Measurements from ENCODE around the gene THBS1. TPM values are rescaled to one million over a fixed set of nuclear protein-coding genes. Genes with fewer than 3 reads are reported as not detected.
A peak's percentile ranks its signal among the peaks of the same experiment; 100 is the strongest.

Gene THBS1
- total and polyA plus RNA-seq, 3 experiments from 2014 or later = 0.72 to 6.9 (median 6.6) TPM

DNA sequence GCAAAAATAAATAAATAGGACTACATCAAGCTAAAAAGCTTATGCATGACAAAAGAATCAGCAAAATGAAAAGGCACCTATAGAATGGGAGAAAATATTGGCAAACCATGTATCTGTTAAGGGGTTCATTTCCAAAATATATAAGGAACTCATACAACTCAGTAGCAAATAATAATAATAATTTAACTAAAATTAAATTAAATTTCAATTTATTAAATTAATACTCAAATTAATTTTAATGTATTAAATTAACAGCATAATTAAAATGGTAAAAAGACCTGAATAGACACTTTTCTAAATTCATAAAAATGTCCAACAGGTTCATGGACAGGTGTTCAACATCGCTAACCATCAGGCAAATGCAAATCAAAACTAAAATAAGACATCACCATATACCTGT, 34.0 kb upstream of the THBS1 start:
- Histone ChIP-seq H3K4me3 (ENCODE audit: low read length) (no peak overlapping the region), H3K9me3 (ENCODE audit: low read length) (no peaks in the 10 kb centered on the region), H3K4me1 (ENCODE audit: insufficient read depth, low read length) (no peaks in the 10 kb centered on the region), H3K27me3 (ENCODE audit: insufficient read depth, low read length, poor library complexity, severe bottlenecking) (no peaks in the 10 kb centered on the region), H3K27ac (ENCODE audit: low read depth, low read length) (no peak overlapping the region), H3K36me3 (ENCODE audit: insufficient read depth, low read length) (no peaks in the 10 kb centered on the region)
- Mint-ChIP-seq H3K27me3 (peaks cover 5 to 33% of the 10 kb centered on the region in 2 donors), H3K4me3 (no peak overlapping the region), H3K36me3 (peaks cover 0 to 7% (median 1%) of the 10 kb centered on the region in 3 donors), H3K9me3 (peaks cover 8 to 19% (median 15%) of the 10 kb centered on the region in 5 donors), H3K4me1 (no peaks in the 10 kb centered on the region), H3K27ac (no peak overlapping the region)
- ChIA-PET POLR2A (no interaction called here), CTCF (no interaction called here)
- DNase-seq = no peak

DNA sequence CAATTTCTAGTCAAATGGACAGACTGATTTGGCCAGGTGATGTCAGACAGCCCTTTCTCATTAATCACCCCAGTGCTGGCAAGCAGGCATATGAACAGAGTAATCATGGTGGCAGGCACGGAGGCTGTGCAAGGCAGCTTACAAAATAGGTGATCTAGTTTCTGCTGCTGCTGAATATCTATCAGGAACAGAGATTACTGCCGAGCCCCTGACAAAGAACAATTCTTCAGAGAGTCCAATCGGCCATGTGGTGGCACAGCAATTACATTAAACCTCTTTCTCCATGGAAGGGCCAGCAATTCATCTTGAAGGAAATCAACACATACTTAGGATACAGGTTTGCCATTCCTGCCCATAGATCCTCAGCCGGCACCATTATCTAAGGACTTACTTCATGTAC, 32.3 kb upstream of the THBS1 start:
- H3K27me3 Mint-ChIP-seq = peaks cover 5 to 31% of the 10 kb centered on the region in 2 donors
- peaks cover 0 to 7% (median 1%) of the 10 kb centered on the region in 3 donors for H3K36me3 Mint-ChIP-seq
- no peaks in the 10 kb centered on the region for H3K4me1 Mint-ChIP-seq
- no peaks in the 10 kb centered on the region for H3K4me1 ChIP-seq (ENCODE audit: insufficient read depth, low read length)
- no peak overlapping the region for H3K27ac Mint-ChIP-seq
- no peaks in the 10 kb centered on the region for H3K27me3 ChIP-seq (ENCODE audit: insufficient read depth, low read length, poor library complexity, severe bottlenecking)
- H3K4me3 ChIP-seq (ENCODE audit: low read length) = no peak overlapping the region
- ChIA-PET POLR2A (no interaction called here), CTCF (no interaction called here)
- DNase-seq = no peak
- no peak overlapping the region for H3K4me3 Mint-ChIP-seq
- no peaks in the 10 kb centered on the region for H3K36me3 ChIP-seq (ENCODE audit: insufficient read depth, low read length)
- no peaks in the 10 kb centered on the region for H3K9me3 ChIP-seq (ENCODE audit: low read length)
- H3K9me3 Mint-ChIP-seq = peaks cover 8 to 16% (median 14%) of the 10 kb centered on the region in 5 donors
- no peak overlapping the region for H3K27ac ChIP-seq (ENCODE audit: low read depth, low read length)

DNA sequence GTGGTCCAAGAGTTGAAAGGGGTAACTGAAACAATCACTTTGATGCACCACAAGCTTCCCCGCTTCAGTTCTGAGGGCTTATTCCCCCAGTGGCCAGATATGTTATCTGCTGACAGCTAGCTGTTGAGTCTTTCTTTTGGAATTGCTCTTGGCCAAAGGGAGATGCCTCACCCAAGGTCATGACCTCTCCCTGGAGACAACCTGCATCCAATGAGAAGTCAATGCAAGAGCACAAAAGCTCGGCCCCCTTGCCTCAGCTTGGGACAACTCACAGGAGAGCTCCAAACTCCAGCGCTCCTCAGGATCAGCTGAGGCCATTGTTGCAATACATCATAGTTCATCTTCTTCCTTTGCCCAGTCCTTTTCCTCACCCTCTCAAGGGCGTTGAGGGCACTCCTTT, 31.0 kb upstream of the THBS1 start:
- Histone ChIP-seq H3K27ac (ENCODE audit: low read depth, low read length) (no peak overlapping the region), H3K4me1 (ENCODE audit: insufficient read depth, low read length) (no peaks in the 10 kb centered on the region), H3K27me3 (ENCODE audit: insufficient read depth, low read length, poor library complexity, severe bottlenecking) (no peaks in the 10 kb centered on the region), H3K4me3 (ENCODE audit: low read length) (no peak overlapping the region), H3K9me3 (ENCODE audit: low read length) (no peaks in the 10 kb centered on the region), H3K36me3 (ENCODE audit: insufficient read depth, low read length) (no peaks in the 10 kb centered on the region)
- no peak for DNase-seq
- Mint-ChIP-seq H3K27ac (no peak overlapping the region), H3K4me1 (no peaks in the 10 kb centered on the region), H3K27me3 (peaks cover 2 to 21% of the 10 kb centered on the region in 2 donors), H3K9me3 (peaks cover 4 to 9% (median 8%) of the 10 kb centered on the region in 5 donors), H3K36me3 (peaks cover 0 to 3% (median 1%) of the 10 kb centered on the region in 3 donors), H3K4me3 (no peak overlapping the region)
- CTCF ChIA-PET = no interaction called here
- POLR2A ChIA-PET = no interaction called here

DNA sequence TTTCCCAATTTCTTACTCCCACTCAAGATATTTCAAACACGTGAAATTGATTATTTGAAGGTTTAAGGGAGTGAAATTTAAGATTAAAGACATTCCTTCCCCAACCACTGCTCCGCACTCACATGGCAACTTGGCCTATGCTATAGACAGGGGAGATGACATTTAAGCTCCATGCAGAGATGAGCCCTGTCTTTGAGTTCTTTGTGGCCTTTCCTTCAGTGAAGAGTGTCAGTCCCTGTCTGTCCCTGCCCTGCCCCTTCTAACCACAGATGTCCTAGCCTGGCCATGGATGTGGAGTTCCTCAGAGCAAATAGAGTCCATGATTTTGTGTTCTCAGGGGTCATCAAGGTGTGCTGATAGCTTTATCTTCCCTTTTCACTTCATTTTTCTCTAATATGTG, 29.4 kb upstream of the THBS1 start:
- Mint-ChIP-seq H3K4me1 (no peaks in the 10 kb centered on the region), H3K27ac (no peak overlapping the region), H3K4me3 (no peak overlapping the region), H3K9me3 (no peaks in the 10 kb centered on the region), H3K27me3 (peaks cover 0 to 11% of the 10 kb centered on the region in 2 donors), H3K36me3 (no peaks in the 10 kb centered on the region)
- ChIA-PET POLR2A (no interaction called here), CTCF (no interaction called here)
- Histone ChIP-seq H3K36me3 (ENCODE audit: insufficient read depth, low read length) (no peaks in the 10 kb centered on the region), H3K27me3 (ENCODE audit: insufficient read depth, low read length, poor library complexity, severe bottlenecking) (no peaks in the 10 kb centered on the region), H3K27ac (ENCODE audit: low read depth, low read length) (no peak overlapping the region), H3K9me3 (ENCODE audit: low read length) (no peaks in the 10 kb centered on the region), H3K4me1 (ENCODE audit: insufficient read depth, low read length) (no peaks in the 10 kb centered on the region), H3K4me3 (ENCODE audit: low read length) (no peak overlapping the region)
- no peak for DNase-seq

DNA sequence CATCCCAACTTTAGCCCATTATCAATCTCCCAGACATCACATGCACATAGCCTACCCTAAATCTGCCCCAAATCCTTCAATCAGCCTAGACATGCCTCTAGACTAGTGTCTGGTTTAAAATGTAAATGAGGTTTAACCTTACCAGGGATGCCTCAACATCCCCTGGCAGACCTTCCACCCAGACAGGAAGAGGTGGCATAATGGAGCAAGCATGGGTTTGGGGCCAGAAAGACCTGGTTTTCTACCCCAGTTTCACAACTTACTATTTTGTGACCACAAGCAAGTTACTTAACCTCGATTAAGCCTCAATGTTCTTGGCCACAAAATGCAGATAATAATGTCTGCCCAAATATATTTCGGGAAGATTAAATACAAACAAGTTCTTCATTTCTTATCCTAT, 28.3 kb upstream of the THBS1 start:
- Histone ChIP-seq H3K27me3 (ENCODE audit: insufficient read depth, low read length, poor library complexity, severe bottlenecking) (no peaks in the 10 kb centered on the region), H3K4me1 (ENCODE audit: insufficient read depth, low read length) (no peaks in the 10 kb centered on the region), H3K4me3 (ENCODE audit: low read length) (no peak overlapping the region), H3K27ac (ENCODE audit: low read depth, low read length) (no peak overlapping the region), H3K9me3 (ENCODE audit: low read length) (no peaks in the 10 kb centered on the region), H3K36me3 (ENCODE audit: insufficient read depth, low read length) (no peaks in the 10 kb centered on the region)
- Mint-ChIP-seq H3K4me1 (no peaks in the 10 kb centered on the region), H3K27ac (no peak overlapping the region), H3K9me3 (no peaks in the 10 kb centered on the region), H3K27me3 (peaks cover 0 to 5% of the 10 kb centered on the region in 2 donors), H3K4me3 (peak overlapping the region in 1 of 7 donors; percentile 32), H3K36me3 (no peaks in the 10 kb centered on the region)
- DNase-seq = no peak
- POLR2A ChIA-PET = no interaction called here
- CTCF ChIA-PET = no interaction called here

DNA sequence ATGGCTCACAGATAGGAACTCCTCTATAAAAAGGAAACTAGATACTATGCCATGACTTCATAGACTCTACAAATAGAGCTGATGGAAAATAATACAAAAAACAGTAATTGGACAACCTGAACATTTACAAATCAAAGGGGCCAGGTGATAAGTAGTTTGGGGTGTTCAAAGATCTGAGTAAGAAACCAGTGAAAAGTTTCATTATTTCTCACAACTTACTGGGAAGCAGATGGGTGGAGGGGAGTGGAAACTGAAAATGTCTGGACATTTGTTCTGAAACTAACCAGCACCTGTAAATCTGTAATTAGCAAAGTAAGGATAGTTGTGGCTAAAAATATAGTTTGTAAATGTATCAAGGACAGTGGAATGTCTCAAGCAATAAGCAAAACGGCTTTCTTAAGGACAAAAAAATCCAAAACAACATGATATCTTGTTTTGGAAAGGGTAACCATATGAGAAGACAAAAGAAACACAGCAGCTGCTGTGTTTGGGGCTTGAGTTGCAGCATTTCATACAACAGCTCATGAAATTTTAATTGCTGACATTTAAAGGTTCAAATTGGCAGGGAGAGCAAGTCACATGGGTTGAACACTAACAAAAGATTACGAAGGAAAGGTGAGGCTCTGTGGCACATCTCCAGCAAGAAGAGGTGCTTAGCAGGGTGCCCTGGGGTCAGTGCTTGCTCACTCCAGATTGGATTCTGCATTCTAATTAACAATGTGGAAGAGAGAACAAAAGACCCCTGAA, 26.8 kb upstream of the THBS1 start:
- CTCF ChIA-PET = no interaction called here
- no peaks in the 10 kb centered on the region for H3K9me3 ChIP-seq (ENCODE audit: low read length)

DNA sequence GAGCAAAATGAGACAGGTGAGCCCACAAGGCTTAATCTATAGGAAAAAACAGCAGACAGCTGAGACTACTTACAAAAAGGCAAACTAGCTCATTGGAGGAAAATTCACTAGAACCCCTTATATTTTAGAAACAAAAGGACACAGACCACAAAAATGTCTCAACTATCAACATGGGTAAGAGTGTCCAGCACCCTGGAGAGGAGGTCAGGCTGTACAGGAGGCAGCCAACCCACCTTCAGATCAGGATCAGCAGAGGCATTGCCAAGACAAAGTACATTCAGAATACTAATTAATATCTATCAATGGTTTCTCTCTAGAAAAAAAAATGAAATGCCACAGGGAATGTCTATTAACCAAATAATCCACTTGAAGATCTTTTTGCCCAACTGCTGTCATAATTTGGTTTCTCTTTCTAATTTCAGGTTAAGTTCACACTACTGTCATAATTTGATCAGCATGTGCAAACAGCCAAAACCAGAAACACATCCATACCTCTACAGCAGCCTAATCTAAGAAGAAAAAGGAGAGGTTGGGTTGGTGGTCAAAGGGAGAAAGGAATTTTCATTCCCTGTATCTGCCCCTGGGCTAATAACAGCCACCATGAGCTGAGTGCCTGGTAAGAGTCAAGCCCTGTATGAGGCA, 26.0 kb upstream of the THBS1 start:
- Mint-ChIP-seq H3K27ac (no peak overlapping the region), H3K4me1 (no peaks in the 10 kb centered on the region), H3K36me3 (no peaks in the 10 kb centered on the region), H3K4me3 (no peak overlapping the region), H3K9me3 (no peaks in the 10 kb centered on the region), H3K27me3 (peaks cover 0 to 4% of the 10 kb centered on the region in 2 donors)
- Histone ChIP-seq H3K27me3 (ENCODE audit: insufficient read depth, low read length, poor library complexity, severe bottlenecking) (peaks cover 2% of the 10 kb centered on the region), H3K4me3 (ENCODE audit: low read length) (no peak overlapping the region), H3K4me1 (ENCODE audit: insufficient read depth, low read length) (no peaks in the 10 kb centered on the region), H3K36me3 (ENCODE audit: insufficient read depth, low read length) (no peaks in the 10 kb centered on the region), H3K27ac (ENCODE audit: low read depth, low read length) (no peak overlapping the region), H3K9me3 (ENCODE audit: low read length) (no peaks in the 10 kb centered on the region)
- ChIA-PET CTCF (no interaction called here), POLR2A (no interaction called here)
- no peak for DNase-seq

More for the DNA sequence above, 26.8 kb upstream of the THBS1 start:
- H3K27ac ChIP-seq (ENCODE audit: low read depth, low read length) = no peak overlapping the region
- no peak overlapping the region for H3K4me3 Mint-ChIP-seq
- no peaks in the 10 kb centered on the region for H3K4me1 ChIP-seq (ENCODE audit: insufficient read depth, low read length)
- no peaks in the 10 kb centered on the region for H3K36me3 Mint-ChIP-seq
- H3K4me1 Mint-ChIP-seq = no peaks in the 10 kb centered on the region
- no peaks in the 10 kb centered on the region for H3K9me3 Mint-ChIP-seq
- no peaks in the 10 kb centered on the region for H3K36me3 ChIP-seq (ENCODE audit: insufficient read depth, low read length)
- POLR2A ChIA-PET = no interaction called here
- H3K4me3 ChIP-seq (ENCODE audit: low read length) = no peak overlapping the region
- no peak overlapping the region for H3K27ac Mint-ChIP-seq
- H3K27me3 ChIP-seq (ENCODE audit: insufficient read depth, low read length, poor library complexity, severe bottlenecking) = no peaks in the 10 kb centered on the region
- DNase-seq = no peak
- H3K27me3 Mint-ChIP-seq = peaks cover 0 to 4% of the 10 kb centered on the region in 2 donors

DNA sequence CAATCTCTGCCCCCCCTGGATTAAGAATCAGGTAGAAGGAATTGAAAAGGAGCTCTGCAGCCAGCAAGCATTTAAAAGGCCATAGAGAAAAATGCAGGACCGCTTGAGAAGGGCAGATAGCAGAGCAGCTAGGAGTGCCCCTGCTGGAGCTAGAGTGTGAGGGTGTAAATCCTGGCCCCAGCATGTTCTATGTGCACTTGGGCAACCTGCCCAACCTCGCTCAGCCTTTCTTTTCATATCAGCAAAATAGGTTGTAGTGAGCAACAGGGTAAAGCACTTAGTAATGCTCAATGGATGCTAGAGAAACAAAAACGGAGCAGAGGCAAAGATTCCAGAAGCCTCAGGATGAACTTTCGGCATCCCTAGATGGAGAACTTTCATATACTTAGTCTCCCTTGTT, 25.0 kb upstream of the THBS1 start:
- Histone ChIP-seq H3K27me3 (ENCODE audit: insufficient read depth, low read length, poor library complexity, severe bottlenecking) (peaks cover 4% of the 10 kb centered on the region), H3K4me3 (ENCODE audit: low read length) (no peak overlapping the region), H3K9me3 (ENCODE audit: low read length) (no peaks in the 10 kb centered on the region), H3K27ac (ENCODE audit: low read depth, low read length) (no peak overlapping the region), H3K36me3 (ENCODE audit: insufficient read depth, low read length) (no peaks in the 10 kb centered on the region), H3K4me1 (ENCODE audit: insufficient read depth, low read length) (no peaks in the 10 kb centered on the region)
- ChIA-PET POLR2A (no interaction called here), CTCF (no interaction called here)
- Mint-ChIP-seq H3K27ac (peak overlapping the region in 1 of 8 donors; percentile 5), H3K9me3 (no peaks in the 10 kb centered on the region), H3K4me3 (no peak overlapping the region), H3K4me1 (no peaks in the 10 kb centered on the region), H3K36me3 (no peaks in the 10 kb centered on the region), H3K27me3 (peaks cover 0 to 4% of the 10 kb centered on the region in 2 donors)
- no peak for DNase-seq
